Fibroblast of lung (primary cell): ENCODE data around the gene BORCS6.

Experiments used
- EZH2 ChIP-seq: IDR thresholded peaks from 2 replicates; pipeline ENCODE4 v1.5.1; 2012; ENCODE audit warnings: low read length, control low read depth, mild to moderate bottlenecking; ENCODE audit errors: missing control alignments
- TF ChIP-seq, protein P1 (sequence below), 2 donors: IDR thresholded peaks in 1 of 2; conservative IDR thresholded peaks in 1 of 2; 1 replicate in 1 of 2; 2 replicates in 1 of 2; pipeline ENCODE4 v1.5.1; 2011 to 2012; ENCODE audit warnings: low read length in 2 of 2, control low read depth in 1 of 2, inconsistent platforms in 1 of 2, low read depth in 1 of 2, mild to moderate bottlenecking in 1 of 2

DNA sequence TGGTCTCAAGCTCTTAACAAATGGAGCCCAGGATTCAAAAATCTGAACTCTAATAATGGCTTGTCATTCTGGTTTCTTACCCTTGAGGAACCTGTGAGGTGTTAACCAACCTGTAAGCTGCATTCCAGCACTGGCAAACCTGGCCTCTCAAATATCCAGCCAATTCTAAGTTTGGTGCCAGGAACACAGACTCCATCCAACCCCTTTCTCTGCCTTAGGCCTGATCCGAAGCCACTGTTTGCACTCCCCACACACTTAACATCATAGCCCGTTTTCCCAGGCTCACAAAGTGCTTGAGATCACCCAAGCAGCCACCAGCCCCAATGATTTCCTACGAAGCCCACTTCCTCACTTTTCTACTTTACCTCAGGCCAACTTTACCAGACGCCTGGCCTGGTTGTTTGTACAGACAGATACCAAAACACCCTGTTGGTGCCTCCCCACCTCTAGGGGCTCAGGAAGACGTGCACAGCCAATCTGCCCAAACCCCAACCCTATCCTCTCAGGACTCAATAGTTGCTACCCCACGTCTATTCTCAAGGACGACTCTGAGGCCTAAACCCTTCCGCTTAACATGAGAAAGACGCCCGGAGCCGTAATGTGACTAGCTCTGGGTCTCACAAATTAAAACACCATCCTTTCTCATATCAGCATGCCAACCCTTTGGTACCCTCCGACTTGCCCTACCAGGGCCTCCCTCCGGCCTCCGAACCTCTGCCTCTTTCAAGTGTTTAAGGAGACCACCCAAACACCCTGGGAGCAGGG lies 34.6 kb downstream of the BORCS6 start:
- TF ChIP-seq, protein P1, sequence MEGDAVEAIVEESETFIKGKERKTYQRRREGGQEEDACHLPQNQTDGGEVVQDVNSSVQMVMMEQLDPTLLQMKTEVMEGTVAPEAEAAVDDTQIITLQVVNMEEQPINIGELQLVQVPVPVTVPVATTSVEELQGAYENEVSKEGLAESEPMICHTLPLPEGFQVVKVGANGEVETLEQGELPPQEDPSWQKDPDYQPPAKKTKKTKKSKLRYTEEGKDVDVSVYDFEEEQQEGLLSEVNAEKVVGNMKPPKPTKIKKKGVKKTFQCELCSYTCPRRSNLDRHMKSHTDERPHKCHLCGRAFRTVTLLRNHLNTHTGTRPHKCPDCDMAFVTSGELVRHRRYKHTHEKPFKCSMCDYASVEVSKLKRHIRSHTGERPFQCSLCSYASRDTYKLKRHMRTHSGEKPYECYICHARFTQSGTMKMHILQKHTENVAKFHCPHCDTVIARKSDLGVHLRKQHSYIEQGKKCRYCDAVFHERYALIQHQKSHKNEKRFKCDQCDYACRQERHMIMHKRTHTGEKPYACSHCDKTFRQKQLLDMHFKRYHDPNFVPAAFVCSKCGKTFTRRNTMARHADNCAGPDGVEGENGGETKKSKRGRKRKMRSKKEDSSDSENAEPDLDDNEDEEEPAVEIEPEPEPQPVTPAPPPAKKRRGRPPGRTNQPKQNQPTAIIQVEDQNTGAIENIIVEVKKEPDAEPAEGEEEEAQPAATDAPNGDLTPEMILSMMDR (conservative IDR thresholded peaks at IDR 0.05 in 1 of 2, IDR thresholded peaks at IDR 0.05 in 1 of 2; ENCODE audit: low read depth in 1 of 2, low read length in 2 of 2), result no peak
- TF ChIP-seq EZH2, result no peak
